HPDE6-E6E7 (cell line): ENCODE data around the gene SPRR2B.
"Not testable (repeated sequence)": the region's sequence is repeated elsewhere in the genome, so short reads cannot be mapped to it uniquely, and the experiment has no call there.

Experiments used
- DNase-seq: peaks from one replicate; pipeline ENCODE4 v3.0.0; 2011; ENCODE audit warnings: missing footprints; ENCODE audit errors: extremely low spot score

The SPRR2B gene

DNA sequence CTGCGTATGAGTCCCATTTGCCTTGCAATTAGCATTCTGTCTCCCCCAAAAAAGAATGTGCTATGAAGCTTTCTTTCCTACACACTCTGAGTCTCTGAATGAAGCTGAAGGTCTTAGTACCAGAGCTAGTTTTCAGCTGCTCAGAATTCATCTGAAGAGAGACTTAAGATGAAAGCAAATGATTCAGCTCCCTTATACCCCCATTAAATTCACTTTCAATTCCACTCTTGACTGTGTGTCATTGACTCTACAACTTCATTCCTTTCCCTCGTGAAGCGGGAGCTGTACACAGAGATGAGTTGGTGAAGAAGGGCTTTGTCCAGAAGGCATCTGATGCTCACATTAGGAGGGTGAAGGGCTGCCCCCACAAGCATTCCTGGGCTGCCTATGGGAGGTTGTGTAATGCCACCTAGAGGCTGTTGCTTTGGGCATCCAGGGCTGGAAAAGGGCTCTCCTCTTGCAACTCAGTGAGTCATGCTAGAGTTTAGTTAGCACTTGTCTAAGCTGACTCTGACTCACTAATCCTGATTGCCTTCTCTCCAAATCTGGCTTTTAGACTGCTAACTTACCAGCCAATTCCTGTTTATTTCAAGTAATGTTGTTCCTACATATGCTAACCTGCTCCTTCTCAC is 38.6 kb downstream of the SPRR2B start:
- DNase-seq = peak; percentile 84

GRCh38 chr1:153032073-153032472 is 39.3 kb downstream of the SPRR2B start:
- no peak for DNase-seq

DNA sequence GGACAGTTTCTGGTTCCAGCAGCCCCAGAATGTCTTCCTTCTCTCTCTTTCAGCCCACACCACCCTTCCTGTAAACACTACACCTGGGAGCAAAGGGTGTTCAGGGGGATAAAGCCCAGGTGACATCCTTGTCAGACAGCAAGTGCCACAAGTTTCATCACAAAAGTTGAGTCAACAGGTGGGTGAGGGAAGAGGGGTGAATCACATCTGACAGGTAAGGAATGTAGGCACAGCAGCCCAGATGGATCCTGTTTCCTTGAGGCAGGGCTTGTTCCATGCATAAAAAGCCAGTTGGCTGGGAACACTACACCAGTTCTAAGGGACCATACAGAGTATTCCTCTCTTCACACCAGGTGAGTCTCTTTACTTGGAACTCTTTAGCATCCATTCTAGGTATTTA is 40.5 kb downstream of the SPRR2B start, which contains the start of gene SPRR1B:
SPRR1B (plus strand) TSS at position 309 of the 400 bp plus-strand sequence. CDS start 1,143 bp downstream, outside the sequence.
- peak; percentile 64 for DNase-seq

DNA sequence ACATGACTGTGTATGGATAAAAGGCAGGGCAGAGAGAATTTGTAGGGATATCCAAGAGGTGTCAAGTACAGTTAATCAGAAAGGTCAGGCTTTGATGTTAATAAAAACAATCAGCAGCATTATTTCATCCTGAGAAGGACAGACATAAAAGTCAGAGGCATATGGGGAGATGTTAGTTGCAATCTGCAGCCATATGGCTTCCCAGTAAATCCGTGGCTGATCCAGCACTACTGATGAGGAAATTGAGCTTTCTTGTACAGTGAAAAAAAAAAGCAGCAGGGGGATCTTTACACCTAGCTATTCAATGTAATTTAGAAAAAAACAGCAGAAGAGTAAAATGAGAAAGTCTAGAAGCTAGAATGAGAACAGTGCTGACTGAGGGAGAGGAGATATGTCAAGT is 42.6 kb downstream of the SPRR2B start:
- DNase-seq = no peak

DNA sequence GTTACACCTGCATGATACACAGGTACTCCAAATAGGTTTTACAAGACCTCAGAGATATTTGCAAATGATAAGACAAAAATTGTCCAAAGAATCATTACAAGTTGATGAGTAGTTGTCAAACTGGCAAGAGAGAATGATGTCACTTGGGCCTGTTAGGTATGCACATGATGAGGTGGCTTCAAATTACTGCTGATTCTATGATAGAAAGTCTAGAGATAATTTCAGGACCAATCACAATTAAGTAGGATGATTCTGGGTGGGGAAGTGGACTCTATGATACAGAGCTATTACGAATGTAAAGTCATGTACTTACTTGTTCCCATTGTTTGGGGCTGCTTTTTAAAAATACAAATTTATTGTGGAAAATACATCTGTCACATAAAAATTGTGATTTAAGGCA is 45.6 kb downstream of the SPRR2B start:
- DNase-seq = peak; percentile 36

GRCh38 chr1:153024413-153024812 is 47.0 kb downstream of the SPRR2B start:
- no peak for DNase-seq

DNA sequence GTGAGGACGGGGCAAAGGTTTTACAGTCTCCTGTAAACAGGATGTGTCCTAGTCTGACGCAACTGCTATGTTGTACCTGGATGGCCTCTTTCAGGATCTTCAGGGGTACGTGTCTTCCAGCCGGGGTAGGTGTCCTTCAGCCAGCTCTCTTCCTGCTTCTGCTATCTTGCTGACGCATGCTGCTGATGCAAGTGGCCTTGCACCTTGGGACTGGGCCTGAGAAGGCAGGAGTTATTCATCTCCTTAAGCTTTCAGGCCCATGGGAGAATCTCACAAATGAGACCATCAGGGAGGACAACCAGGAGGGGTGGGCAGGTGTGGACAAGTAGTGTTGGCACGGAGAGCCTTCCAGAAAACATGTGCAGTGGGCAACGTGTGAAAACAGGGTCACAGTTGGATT is 48.3 kb downstream of the SPRR2B start:
- DNase-seq = no peak

DNA sequence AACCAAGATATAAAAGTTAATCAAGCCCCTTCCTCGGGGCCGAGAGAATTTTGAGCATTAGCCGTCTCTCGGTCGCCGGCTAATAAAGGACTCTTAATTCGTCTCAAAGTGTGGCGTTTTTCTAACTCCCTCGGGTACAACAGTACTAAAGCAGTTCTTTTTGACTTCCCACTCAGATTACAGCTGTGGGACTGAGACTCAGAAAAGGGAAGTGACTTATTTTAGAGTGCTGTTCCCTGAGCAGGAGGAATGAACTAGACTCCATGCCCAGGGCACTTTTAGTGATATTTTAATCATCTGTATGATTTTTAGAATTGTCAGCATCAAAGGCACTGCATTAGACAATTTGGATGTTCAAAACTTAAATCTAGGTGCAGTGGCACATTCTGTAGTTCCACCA is 49.1 kb downstream of the SPRR2B start:
- DNase-seq = not testable (repeated sequence)

DNA sequence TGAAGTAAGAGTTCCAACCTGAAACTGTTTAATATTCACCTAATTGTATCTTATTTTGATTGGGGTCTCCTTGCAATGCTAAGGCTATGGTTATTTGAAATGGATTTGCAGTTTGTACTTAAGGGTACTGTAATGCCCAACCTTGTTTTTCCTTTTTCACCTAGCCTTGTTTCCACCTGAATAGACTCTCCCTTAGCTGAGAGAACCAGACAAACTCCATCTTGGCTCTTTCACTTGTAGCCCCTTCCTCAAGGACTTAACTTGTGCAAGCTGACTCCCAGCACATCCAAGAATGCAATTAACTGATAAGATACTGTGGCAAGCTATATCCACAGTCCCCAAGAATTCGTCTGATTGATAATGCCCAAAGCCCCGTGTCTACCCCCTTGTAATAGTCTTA is 49.6 kb downstream of the SPRR2B start:
- DNase-seq = not testable (repeated sequence)
